IMR-90 (cell line): Measurements from ENCODE around the gene CEP41. TPM values are rescaled to one million over a fixed set of nuclear protein-coding genes. Genes with fewer than 3 reads are reported as not detected.

ENCODE experiments used
- ATAC-seq: fragments of 200-7000 bp; cut with Tn5 transposase; 2 replicates; pipeline ENCODE4 v1.9.1; 2020; ENCODE audit warnings: low read depth, mild to moderate bottlenecking, moderate library complexity
- BruUV-seq: library from RNA; stranded (reverse); fragments of 400-500 nt; replicated peaks from 2 replicates; lab custom pipeline; 2021; lab: Mats Ljungman, UMichigan
- CTCF ChIA-PET: fragments of 300-600 bp; formaldehyde crosslinking; extraction: SDS; loops from one replicate; lab custom pipeline; 2021; ENCODE audit warnings: antibody characterized with exemption; lab: Yijun Ruan, JAX
- POLR2A ChIA-PET: fragments of 300-600 bp; sonication (Branson Sonifier 250); formaldehyde crosslinking; loops from one replicate; lab custom pipeline; 2022; ENCODE audit warnings: antibody characterized with exemption; ENCODE audit not compliant: unreplicated experiment; lab: Charles Lee
- DNase-seq: peaks from one replicate; pipeline ENCODE4 v3.0.0; 2013
- H2AFZ ChIP-seq: replicated peaks from 2 replicates; pipeline ENCODE3; 2013; ENCODE audit warnings: low read length, mild to moderate bottlenecking; ENCODE audit not compliant: poor library complexity
- H2AK5ac ChIP-seq: 2 replicates; pipeline ENCODE4 v1.6.1; 2013; ENCODE audit warnings: low read depth, low read length, inconsistent platforms
- H2AK9ac ChIP-seq: replicated peaks from 2 replicates; pipeline ENCODE3; 2013; ENCODE audit warnings: mild to moderate bottlenecking, low read depth, low read length, moderate library complexity; ENCODE audit not compliant: poor library complexity
- H2BK120ac ChIP-seq: 2 replicates; pipeline ENCODE4 v1.6.1; 2013; ENCODE audit warnings: low read depth, low read length, inconsistent platforms
- H2BK15ac ChIP-seq: 3 replicates; pipeline ENCODE4 v1.6.1; 2013; ENCODE audit warnings: low read depth, low read length, inconsistent platforms
- H2BK20ac ChIP-seq: 2 replicates; pipeline ENCODE4 v1.6.1; 2013; ENCODE audit warnings: low read depth, mild to moderate bottlenecking, inconsistent platforms, low read length, moderate library complexity
- H2BK5ac ChIP-seq: 2 replicates; pipeline ENCODE4 v1.6.1; 2013; ENCODE audit warnings: mild to moderate bottlenecking, low read depth, low read length, inconsistent platforms; ENCODE audit not compliant: poor library complexity, severe bottlenecking
- H3K14ac ChIP-seq: replicated peaks from 2 replicates; pipeline ENCODE4 v1.6.1; 2013; ENCODE audit warnings: low read depth, low read length, inconsistent platforms
- H3K18ac ChIP-seq: 2 replicates; pipeline ENCODE4 v1.6.1; 2013; ENCODE audit warnings: low read depth, low read length, control low read depth
- H3K23ac ChIP-seq: 2 replicates; pipeline ENCODE4 v1.6.1; 2013; ENCODE audit warnings: low read depth, low read length, inconsistent platforms
- H3K27ac ChIP-seq: 2 replicates; pipeline ENCODE4 v1.5.1; 2013; ENCODE audit warnings: mild to moderate bottlenecking, control low read depth, low read length; ENCODE audit not compliant: insufficient read depth
- H3K27me3 ChIP-seq: 2 replicates; pipeline ENCODE4 v1.6.1; 2013; ENCODE audit warnings: low read length; ENCODE audit not compliant: control insufficient read depth, insufficient read depth
- H3K36me3 ChIP-seq: 2 replicates; pipeline ENCODE4 v1.6.1; 2013; ENCODE audit warnings: low read length, mixed read lengths; ENCODE audit not compliant: control insufficient read depth, insufficient read depth
- H3K4ac ChIP-seq: 2 replicates; pipeline ENCODE4 v1.6.1; 2013; ENCODE audit warnings: low read depth, low read length, inconsistent platforms
- H3K4me1 ChIP-seq: 2 replicates; pipeline ENCODE4 v1.6.1; 2013; ENCODE audit warnings: low read length, mixed read lengths; ENCODE audit not compliant: control insufficient read depth, insufficient read depth
- H3K4me2 ChIP-seq: 2 replicates; pipeline ENCODE4 v1.6.1; 2013; ENCODE audit warnings: low read depth, mild to moderate bottlenecking, control low read depth, low read length, moderate library complexity
- H3K4me3 ChIP-seq: 2 replicates; pipeline ENCODE4 v1.5.1; 2013; ENCODE audit warnings: low read depth, mild to moderate bottlenecking, control low read depth, low read length, moderate library complexity; ENCODE audit not compliant: insufficient read depth
- H3K56ac ChIP-seq: 2 replicates; pipeline ENCODE4 v1.6.1; 2013; ENCODE audit warnings: low read length, inconsistent platforms; ENCODE audit not compliant: insufficient read depth; ENCODE audit errors: extremely low read depth
- H3K79me1 ChIP-seq, 2 experiments: 2 replicates each; pipeline ENCODE4 v1.6.1; 2013; ENCODE audit warnings: low read length in 2 of 2, inconsistent platforms in 1 of 2, low read depth in 1 of 2
- H3K9ac ChIP-seq: 2 replicates; pipeline ENCODE4 v1.6.1; 2013; ENCODE audit warnings: low read depth, low read length, control low read depth
- H3K9me1 ChIP-seq: 2 replicates; pipeline ENCODE4 v1.6.1; 2013; ENCODE audit warnings: low read length, inconsistent platforms; ENCODE audit not compliant: insufficient read depth
- H3K9me3 ChIP-seq: 2 replicates; pipeline ENCODE4 v1.6.1; 2013; ENCODE audit warnings: low read length; ENCODE audit not compliant: control insufficient read depth, insufficient read depth
- H4K20me1 ChIP-seq: 2 replicates; pipeline ENCODE4 v1.6.1; 2013; ENCODE audit warnings: low read length, inconsistent platforms; ENCODE audit not compliant: insufficient read depth
- H4K5ac ChIP-seq: 2 replicates; pipeline ENCODE4 v1.6.1; 2013; ENCODE audit warnings: mild to moderate bottlenecking, low read depth, low read length, control low read depth
- H4K8ac ChIP-seq, 2 experiments: 2 replicates each; pipeline ENCODE4 v1.6.1; 2013; ENCODE audit warnings: low read depth in 2 of 2, low read length in 2 of 2, control low read depth in 1 of 2, inconsistent platforms in 1 of 2
- H4K91ac ChIP-seq: 2 replicates; pipeline ENCODE4 v1.6.1; 2013; ENCODE audit warnings: low read depth, low read length, inconsistent platforms; ENCODE audit not compliant: insufficient read depth
- BHLHE40 ChIP-seq: fragments of 150-350 bp; IDR thresholded peaks from 2 replicates; pipeline ENCODE4 v1.6.1; 2016; ENCODE audit warnings: mild to moderate bottlenecking, low read depth, low read length
- CEBPB ChIP-seq: IDR thresholded peaks from 2 replicates; pipeline ENCODE4 v1.6.1; 2012; ENCODE audit warnings: low read depth, low read length, improper control_type of control experiment
- CHD1 ChIP-seq: IDR thresholded peaks from 2 replicates; pipeline ENCODE4 v1.6.1; 2012; ENCODE audit warnings: low read depth, low read length, improper control_type of control experiment
- MAZ ChIP-seq: IDR thresholded peaks from 2 replicates; pipeline ENCODE4 v1.6.1; 2012; ENCODE audit warnings: low read depth, mild to moderate bottlenecking, low read length, improper control_type of control experiment, moderate library complexity, borderline replicate concordance
- RAD21 ChIP-seq: IDR thresholded peaks from 2 replicates; pipeline ENCODE4 v1.6.1; 2012; ENCODE audit warnings: low read length, improper control_type of control experiment
- USF2 ChIP-seq: fragments of 150-350 bp; IDR thresholded peaks from 2 replicates; pipeline ENCODE4 v1.6.1; 2017; ENCODE audit warnings: mild to moderate bottlenecking, antibody characterized with exemption, low read length, low read depth
- WGBS, 2 experiments: methylation state at CpG; one replicate each; pipeline versions ENCODE4 v1.1.5 to v1.1.7; 2013; ENCODE audit warnings: missing lambda C conversion rate in 2 of 2; ENCODE audit not compliant: insufficient read length in 1 of 2; ENCODE audit errors: extremely low coverage in 2 of 2; 5-methylcytosine and 5-hydroxymethylcytosine counted together
- dilution Hi-C: fragments of 300-500 bp; cut with HindIII; formaldehyde crosslinking; loops from one replicate; pipeline ENCODE4 v1.14.3; 2018; ENCODE audit warnings: low sequenced_read_pairs; ENCODE audit not compliant: unreplicated experiment
- in situ Hi-C: fragments of 300-500 bp; cut with MboI; formaldehyde crosslinking; loops from 3 replicates; pipeline ENCODE4 v1.14.3; 2019; ENCODE audit warnings: low sequenced_read_pairs, inconsistent platforms, mixed read lengths
- intact Hi-C: fragments of 100-400 bp; cut with micrococcal nuclease; formaldehyde crosslinking; loops from 2 replicates; pipeline ENCODE4 v1.10.0; 2022
- polyA plus RNA-seq, 3 experiments: library from polyadenylated mRNA; depleted of rRNA; stranded (reverse); fragments of >200 nt; gene quantifications; 2 replicates each; pipeline ENCODE4 v1.2.3, GENCODE V29; 2012; ENCODE audit warnings: low replicate concordance in 1 of 3
- total RNA-seq: library from RNA; depleted of rRNA; stranded (reverse); fragments of >200 nt; gene quantifications from 2 replicates; pipeline ENCODE4 v1.2.3, GENCODE V29; 2012

Gene CEP41
- total and polyA plus RNA-seq, 2 of the 4 experiments (the other 2 are of a cell fraction) = 12.2 to 21.9 TPM

- Histone ChIP-seq H2BK5ac (no peak overlapping the region), H3K56ac (no peak overlapping the region), H4K20me1 (no peaks in the 10 kb centered on the region), H3K23ac (no peak overlapping the region), H3K4me1 (no peaks in the 10 kb centered on the region), H3K14ac (no peak overlapping the region), H2BK15ac (no peak overlapping the region), H3K79me1 (no peaks in the 10 kb centered on the region), H2BK120ac (no peak overlapping the region), H3K27me3 (peaks cover 3% of the 10 kb centered on the region), H4K91ac (no peak overlapping the region), H2AK5ac (no peak overlapping the region), H3K36me3 (no peaks in the 10 kb centered on the region), H2BK20ac (no peak overlapping the region), H3K4me2 (no peak overlapping the region), H4K8ac (no peak overlapping the region), H4K5ac (no peak overlapping the region), H2AK9ac (no peak overlapping the region), H3K9me3 (peaks cover 4% of the 10 kb centered on the region), H3K9me1 (no peaks in the 10 kb centered on the region), H3K4ac (no peak overlapping the region), H2AFZ (no peak overlapping the region), H3K27ac (no peak overlapping the region), H3K18ac (no peak overlapping the region), H3K9ac (no peak overlapping the region), H3K4me3 (no peak overlapping the region)
- TF ChIP-seq RAD21 (no peak), CEBPB (no peak), MAZ (no peak), USF2 (no peak), BHLHE40 (no peak), CHD1 (no peak)
- intact Hi-C loops = no loop called here
- peak; percentile 57 for DNase-seq
- in situ Hi-C loops = no loop called here
- dilution Hi-C loops = no loop called here
- BruUV-seq = no TSS peak
- no peak for ATAC-seq
- 50% methylated on average over 2 of the region's 9 CpGs; no CpG with 5 or more reads in 1 of the 2 experiments for WGBS, 2 experiments
- POLR2A ChIA-PET = no interaction called here
- CTCF ChIA-PET = interaction anchor here (0.6 to 1.0 kb wide), 2 partner anchors 9 to 802 kb away, joined by 3 read pairs; no protein-coding TSS in a partner anchor
These were observed 35.7 kb upstream of the CEP41 start for GRCh38 chr7:130476297-130477150.
